Astrocyte of the cerebellum (primary cell): Measurements from ENCODE around the gene NDUFB11.
A peak's percentile ranks its signal among the peaks of the same experiment; 100 is the strongest.
"Not testable (repeated sequence)": the region's sequence is repeated elsewhere in the genome, so short reads cannot be mapped to it uniquely, and the experiment has no call there.

ENCODE experiments used
- DNase-seq: peaks from one replicate; pipeline ENCODE4 v3.0.0-alpha.2; 2011; ENCODE audit warnings: low read depth
- H3K4me3 ChIP-seq: 2 replicates; pipeline ENCODE4 v1.5.1; 2011; ENCODE audit warnings: mild to moderate bottlenecking, low read depth, low read length, moderate library complexity
- CTCF ChIP-seq: IDR thresholded peaks from 2 replicates; pipeline ENCODE4 v1.5.1; 2012; ENCODE audit warnings: low read length, low read depth, moderate library complexity, mild to moderate bottlenecking; ENCODE audit errors: missing control alignments
- in situ Hi-C: cut with HindIII; loops from 2 replicates; pipeline ENCODE4 v1.10.0; 2017; ENCODE audit warnings: low sequenced_read_pairs

NDUFB11 gene

GRCh38 chrX:47138171-47138570, 6.3 kb downstream of the NDUFB11 start:
- H3K4me3 ChIP-seq, result no peak overlapping the region
- no peak for DNase-seq
- no peak for TF ChIP-seq CTCF
- in situ Hi-C loops, result no loop called here

- in situ Hi-C loops, DNase-seq, H3K4me3 ChIP-seq: not testable (repeated sequence)
These were observed 8.9 kb downstream of the NDUFB11 start for GRCh38 chrX:47135650-47136049.

GRCh38 chrX:47133493-47133892, 11.0 kb downstream of the NDUFB11 start:
- TF ChIP-seq CTCF, result no peak
- in situ Hi-C loops, result no loop called here
- no peak for DNase-seq
- H3K4me3 ChIP-seq, result no peak overlapping the region

GRCh38 chrX:47129899-47130358, 14.6 kb downstream of the NDUFB11 start:
- no peak for TF ChIP-seq CTCF
- in situ Hi-C loops, result no loop called here
- no peak for DNase-seq
- peak overlapping the region; percentile 59 for H3K4me3 ChIP-seq

GRCh38 chrX:47129157-47129898, 15.2 kb downstream of the NDUFB11 start:
- H3K4me3 ChIP-seq, result peak overlapping the region; percentile 59
- TF ChIP-seq CTCF, result no peak
- peak; percentile 90 for DNase-seq
- in situ Hi-C loops, result no loop called here

- in situ Hi-C loops, H3K4me3 ChIP-seq, DNase-seq: not testable (repeated sequence)
These were observed 20.0 kb downstream of the NDUFB11 start for GRCh38 chrX:47124466-47124865.

- H3K4me3 ChIP-seq, in situ Hi-C loops, DNase-seq: not testable (repeated sequence)
These were observed 27.9 kb downstream of the NDUFB11 start for GRCh38 chrX:47116551-47117110.

GRCh38 chrX:47112316-47112954, 32.1 kb downstream of the NDUFB11 start:
- H3K4me3 ChIP-seq, result no peak overlapping the region
- in situ Hi-C loops, result no loop called here
- no peak for TF ChIP-seq CTCF
- no peak for DNase-seq

GRCh38 chrX:47110936-47111615, 33.4 kb downstream of the NDUFB11 start:
- H3K4me3 ChIP-seq, in situ Hi-C loops, DNase-seq: not testable (repeated sequence)
